GM21529 (cell line): Measurements from ENCODE around the gene OTOP1.
A peak's percentile ranks its signal among the peaks of the same experiment; 100 is the strongest.
"Not testable (repeated sequence)": the region's sequence is repeated elsewhere in the genome, so short reads cannot be mapped to it uniquely, and the experiment has no call there.

ENCODE experiments used
- ATAC-seq: cut with Tn5 transposase; IDR thresholded peaks from one replicate; pipeline ENCODE4 v1.9.1; 2021; ENCODE audit not compliant: unreplicated experiment

Gene OTOP1, protein sequence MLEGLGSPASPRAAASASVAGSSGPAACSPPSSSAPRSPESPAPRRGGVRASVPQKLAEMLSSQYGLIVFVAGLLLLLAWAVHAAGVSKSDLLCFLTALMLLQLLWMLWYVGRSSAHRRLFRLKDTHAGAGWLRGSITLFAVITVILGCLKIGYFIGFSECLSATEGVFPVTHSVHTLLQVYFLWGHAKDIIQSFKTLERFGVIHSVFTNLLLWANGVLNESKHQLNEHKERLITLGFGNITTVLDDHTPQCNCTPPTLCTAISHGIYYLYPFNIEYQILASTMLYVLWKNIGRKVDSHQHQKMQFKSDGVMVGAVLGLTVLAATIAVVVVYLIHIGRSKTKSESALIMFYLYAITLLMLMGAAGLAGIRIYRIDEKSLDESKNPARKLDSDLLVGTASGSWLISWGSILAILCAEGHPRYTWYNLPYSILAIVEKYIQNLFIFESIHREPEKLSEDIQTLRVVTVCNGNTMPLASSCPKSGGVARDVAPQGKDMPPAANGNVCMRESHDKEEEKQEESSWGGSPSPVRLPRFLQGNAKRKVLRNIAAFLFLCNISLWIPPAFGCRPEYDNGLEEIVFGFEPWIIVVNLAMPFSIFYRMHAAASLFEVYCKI

DNA sequence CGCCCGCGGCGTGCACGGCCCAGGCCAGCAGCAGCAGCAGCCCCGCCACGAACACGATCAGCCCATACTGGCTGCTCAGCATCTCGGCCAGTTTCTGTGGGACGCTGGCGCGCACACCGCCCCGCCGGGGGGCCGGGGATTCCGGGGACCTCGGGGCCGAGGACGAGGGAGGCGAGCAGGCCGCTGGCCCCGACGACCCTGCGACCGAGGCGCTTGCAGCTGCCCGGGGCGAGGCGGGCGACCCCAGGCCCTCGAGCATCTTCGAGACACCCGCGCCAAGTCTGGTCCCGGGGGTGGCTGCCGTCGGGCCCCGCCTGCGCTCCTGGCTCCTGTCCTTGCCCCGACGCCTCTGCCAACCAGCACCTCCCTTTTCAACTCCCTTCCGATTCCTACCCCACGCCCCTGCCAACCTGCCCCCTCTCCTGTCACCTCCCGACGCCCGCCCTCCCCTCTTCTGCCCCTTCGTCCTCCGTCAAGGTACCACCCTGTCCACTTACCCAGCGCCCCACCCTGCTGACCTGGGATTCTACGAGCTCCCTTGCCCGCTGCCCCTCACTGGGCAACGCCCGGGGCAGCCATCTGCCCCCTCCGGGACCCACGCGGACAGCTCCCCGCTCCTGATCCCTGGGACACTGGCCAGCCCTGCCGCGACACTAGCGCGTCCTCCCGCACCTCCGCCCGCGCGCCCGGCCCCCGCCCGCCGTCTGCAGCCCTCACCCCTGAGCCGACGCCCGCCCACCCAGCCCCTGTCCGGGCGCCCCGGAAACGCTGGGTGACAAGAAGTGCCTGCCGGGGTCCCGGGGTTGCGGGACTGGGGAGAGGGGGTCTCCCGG is at the start of gene OTOP1:
TSS of gene OTOP1 (minus strand) at position 324 of the 833 bp plus-strand sequence. CDS start at position 259, 65 bp downstream.
- no peak for ATAC-seq

DNA sequence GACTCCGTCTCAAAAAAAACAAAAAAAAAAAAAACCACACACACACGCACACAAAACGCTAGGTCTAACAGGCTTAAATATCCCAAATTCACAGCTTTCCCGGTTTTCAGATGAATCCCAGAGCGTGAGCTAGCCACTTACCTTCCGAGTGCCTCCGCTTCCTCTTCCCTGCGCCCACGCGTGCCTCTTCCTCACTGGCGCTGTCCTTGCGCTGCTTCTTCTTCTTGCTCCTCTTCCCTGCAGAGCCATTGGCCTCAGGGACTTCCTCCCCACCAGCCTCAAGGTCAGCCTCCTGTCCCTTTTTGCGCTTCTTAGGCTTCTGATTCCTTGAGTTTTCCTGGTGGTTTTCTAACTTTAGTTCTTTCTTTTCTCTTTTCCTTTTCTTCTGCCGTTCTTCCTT is 47.5 kb upstream of the OTOP1 start:
- no peak for ATAC-seq

DNA sequence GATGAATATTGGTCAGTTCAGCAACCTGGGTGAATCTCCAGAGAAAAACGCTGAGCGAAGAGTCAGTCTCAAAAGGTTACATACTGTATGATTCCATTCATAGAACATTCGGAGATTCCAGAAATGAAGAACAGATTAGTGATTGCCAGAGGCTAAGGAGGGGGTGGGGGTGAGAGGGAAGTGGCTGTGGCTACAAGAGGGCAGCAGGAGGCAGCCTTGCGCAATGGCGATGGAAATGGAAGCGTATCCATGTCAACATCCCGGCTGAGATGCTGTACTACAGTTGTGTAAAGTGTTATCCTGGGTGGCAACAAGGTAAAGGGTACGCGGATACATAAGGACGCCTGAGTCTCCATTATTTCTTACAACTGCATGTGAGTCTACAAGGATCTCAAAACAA is 45.2 kb upstream of the OTOP1 start:
- no peak for ATAC-seq

DNA sequence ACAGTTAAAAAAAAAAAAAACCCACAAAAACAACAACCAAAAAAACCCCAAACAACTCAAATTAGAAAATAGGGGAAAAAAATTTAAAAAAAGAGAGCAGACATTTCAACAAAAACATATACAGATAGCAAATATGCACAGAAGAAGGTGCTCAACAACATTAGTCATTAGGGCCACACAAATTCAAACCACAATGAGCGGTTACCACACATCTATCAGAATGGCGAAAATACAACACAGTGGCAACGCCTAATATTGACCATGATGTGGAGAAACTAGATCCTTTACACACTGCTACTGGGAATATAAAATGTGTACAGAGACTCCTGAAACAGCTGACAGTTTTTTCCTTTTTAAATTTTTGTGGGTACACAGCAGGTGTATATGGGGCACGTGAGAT is 43.8 kb upstream of the OTOP1 start:
- no peak for ATAC-seq

DNA sequence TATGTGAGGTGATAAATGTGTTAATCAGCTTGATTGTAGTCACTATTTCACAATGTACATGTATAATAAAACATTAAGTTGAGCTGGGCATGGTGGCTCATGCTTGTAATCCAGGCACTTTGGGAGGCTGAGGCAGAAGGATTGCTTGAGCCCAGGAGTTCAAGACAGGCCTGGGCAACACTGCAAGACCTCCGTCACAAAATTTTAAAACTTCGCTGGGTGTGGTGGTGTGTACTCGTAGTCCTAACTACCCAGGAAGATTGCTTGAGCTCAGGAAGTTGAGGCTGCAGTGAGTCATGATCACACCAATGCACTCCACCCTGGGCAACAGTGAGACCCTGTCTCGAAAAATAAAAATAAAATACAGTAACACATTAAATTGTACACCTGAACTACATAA is 43.1 kb upstream of the OTOP1 start:
- ATAC-seq = no peak

DNA sequence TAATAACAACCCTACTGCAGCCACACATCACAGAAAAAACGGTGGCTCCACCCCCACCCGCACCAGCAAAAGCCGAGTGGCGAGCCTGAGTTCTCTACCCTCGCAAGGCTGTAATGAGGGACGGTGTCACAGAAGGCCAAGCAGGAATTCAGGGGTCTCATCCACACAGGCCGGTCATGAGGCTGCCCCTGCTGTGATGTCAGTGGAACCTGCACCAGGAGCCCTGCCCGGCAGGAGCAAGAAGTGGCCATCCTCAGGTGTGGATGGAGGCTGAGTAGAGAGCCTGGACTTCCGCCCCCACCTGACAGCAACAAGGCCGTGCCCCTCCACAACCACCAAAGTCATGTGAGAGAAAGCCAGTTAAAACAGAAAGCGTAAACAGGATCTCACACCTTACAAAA is 42.6 kb upstream of the OTOP1 start:
- ATAC-seq = no peak

DNA sequence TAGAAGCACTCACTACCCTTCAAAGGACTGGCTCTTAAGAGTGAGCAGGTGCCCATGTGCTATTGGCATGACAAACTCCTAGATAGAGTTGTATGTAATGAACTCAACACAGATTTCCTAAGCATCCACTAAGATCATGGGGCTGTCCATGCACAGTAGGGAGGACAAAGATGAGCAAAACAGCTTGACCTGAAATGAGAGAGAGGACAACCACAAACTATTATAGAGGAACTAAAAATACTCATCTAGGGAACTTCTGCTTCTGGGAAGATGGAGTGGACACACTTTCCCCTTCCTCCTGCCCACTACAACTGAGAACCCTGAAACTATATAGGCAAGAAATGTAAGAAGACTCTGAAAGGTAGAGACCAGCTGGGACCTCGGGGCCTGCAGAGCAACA is 42.0 kb upstream of the OTOP1 start:
- no peak for ATAC-seq

DNA sequence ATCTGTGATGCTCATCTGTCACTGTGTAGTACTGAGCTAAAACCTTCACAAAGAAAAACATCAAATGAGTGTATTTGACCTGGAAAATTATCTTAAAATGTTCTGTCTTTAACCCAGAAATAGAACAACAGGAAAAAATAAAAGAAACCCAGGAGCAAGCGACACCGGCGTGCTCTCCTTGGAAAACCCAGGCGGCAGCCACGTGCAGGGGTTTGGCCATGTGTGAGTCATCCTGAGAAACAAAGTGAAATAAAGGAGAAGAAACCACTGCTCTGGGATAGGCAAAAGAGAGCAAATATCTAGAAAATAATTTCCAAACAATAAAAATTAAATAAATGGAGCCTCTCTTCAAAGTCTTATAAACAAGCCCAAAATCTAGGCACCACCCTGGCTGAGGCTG is 41.3 kb upstream of the OTOP1 start:
- no peak for ATAC-seq

DNA sequence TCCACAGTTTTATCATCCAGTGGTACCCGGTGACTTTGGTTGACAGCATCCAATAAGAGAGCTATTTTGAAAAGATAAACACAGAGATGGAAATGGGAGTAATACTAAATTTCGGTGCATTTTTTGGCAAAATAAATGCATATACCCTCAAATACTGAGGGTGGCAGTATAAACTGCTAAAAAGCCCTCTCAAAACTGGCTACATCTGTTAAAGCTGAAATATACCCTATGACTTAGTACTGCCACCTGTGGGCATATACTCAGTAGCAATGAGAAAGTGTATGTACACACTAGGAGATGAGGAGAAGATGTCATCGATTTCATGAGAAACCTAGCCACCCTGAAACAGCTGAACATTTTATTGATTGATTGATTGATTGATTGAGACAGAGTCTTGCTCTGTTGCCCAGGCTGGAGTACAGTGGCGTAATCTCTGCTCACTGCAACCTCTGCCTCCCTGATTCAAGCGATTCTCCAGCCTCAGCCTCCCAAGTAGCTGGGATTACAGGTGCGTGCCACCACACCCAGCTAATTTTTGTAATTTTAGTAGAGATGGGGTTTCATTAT is 33.5 kb upstream of the OTOP1 start:
- peak; percentile 80 for ATAC-seq

DNA sequence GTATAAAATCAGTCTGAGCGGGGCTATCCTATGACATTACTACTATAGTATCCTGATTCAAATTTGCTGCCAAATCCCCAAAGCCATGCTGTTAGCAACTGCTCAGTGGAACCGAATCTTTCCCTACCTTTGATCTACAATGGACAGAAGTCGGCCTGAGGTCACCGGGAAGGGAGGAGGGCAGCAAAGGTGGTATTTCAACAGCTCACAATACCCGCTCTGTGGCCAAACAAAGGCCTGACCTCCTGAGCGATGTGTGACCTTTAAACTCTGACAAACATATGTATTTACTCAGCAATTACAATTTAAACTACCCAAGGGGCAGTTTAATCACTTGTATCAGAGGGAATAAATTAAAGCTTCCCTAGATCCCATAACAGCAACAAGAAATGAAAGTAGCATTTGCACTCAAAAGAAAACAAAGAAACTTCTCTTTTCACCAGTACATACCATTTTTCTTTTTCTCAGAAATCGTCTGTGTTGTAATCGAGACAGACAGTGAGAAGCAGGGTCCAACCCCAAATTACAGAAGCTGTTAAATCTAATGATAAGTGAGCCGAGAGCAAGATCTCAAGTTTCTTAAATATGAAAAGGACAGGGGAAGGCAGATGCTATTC is 32.9 kb upstream of the OTOP1 start:
- ATAC-seq = no peak

DNA sequence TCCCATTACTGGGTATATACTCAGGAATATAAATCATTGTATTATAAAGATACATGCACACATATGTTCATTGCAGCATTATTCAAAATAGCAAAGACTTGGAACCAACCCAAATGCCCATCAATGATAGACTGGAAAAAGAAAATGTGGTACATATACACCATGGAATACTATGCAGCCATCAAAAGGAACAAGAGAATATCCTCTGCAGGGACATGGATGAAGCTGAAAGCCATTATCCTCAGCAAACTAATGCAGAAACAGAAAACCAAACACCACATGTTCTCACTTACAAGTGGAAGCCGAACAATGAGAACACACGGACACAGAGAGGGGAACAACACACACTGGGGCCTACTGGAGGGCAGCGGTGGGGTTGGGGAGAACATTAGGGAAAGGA is 31.0 kb upstream of the OTOP1 start:
- ATAC-seq = not testable (repeated sequence)

DNA sequence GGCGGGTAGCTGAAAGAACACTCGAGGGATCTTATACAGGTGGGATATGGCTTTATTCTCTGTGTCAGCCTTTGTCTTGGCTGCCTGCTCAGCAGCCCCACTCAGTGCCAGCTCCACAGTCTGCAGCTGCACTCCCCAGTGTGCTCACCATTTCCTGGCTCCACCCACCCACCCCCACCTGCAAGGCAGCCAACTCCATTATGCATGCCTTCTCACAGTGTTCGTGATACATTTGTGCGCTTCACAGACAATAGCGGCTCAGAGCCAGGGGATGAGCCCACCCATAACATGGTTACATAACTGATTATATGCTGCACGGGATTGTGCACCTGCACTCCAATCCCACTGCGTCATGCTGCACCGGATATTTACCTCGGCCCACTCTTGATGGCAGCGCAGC is 30.1 kb upstream of the OTOP1 start:
- no peak for ATAC-seq

DNA sequence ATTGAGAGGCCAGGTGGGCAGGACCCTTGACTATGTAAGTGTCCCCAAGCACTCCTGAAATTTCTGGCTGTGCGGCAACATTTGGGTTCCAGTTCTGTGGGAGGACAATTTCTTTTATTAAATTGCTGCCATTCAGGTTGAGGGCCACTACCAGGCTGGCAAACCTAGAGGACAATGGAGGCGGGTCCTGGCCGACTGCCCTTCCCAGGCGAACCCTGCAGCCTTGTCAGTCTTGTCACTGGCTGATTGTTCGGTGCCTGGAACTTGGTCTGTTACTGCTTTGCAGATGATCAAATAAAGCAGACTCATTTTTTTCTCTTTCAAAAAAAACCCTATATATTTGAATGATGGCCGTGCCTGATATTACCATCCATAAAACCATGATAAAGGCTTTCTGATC is 27.9 kb upstream of the OTOP1 start:
- ATAC-seq = no peak

DNA sequence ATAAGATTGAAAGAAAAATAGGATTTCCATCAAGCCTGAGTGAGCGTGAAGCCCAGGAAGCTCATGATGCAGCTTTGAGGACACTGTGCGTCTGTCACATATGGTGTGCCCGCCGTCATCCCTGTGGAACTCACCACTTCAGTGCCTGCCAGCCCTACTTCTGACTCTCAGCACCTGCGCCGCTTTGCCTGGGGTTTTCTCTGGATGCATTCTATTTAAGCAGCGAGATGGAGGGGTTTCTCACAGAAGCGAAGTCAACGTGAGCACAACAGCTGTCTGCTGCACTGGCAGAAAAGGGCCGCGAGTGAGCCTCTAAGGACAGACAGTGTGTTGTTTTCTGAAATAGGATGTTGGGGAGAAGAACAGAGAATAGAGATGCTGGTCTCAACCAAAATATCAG is 27.5 kb upstream of the OTOP1 start:
- no peak for ATAC-seq

DNA sequence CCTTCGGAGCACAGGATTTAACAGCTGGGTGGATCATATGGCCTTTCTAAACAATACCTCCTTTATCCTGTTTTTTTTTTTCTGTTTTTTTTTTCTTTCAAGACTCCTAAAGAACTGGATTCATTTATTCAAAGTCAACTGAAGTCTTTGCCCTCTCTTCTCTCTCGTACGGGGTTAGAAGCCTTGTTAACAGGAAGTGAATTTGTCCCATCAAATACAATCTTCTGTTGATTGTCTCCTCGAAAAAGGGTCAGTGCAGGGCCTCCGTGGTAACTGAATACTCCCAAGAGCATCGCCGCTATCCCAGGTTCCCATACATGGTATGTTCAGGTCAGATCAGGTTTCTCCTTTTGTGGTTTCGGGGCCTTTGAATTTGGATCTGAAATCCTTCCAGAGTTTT is 23.1 kb upstream of the OTOP1 start:
- ATAC-seq = no peak

DNA sequence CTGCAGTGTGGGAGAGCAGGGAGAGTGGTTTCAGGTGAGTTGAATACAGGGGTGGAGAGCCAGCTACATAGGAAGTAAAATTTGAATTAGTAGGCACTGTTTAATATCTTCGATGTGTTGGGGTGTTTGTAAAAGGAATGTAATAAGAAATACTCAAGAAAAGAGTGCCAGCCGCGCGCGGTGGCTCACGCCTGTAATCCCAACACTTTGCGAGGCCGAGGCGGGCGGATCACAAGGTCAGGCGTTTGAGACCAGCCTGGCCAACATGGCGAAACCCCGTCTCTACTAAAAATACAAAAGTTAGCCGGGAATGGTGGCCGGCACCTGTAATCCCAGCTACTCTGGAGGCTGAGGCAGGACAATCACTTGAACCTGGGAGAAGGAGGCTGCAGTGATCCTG is 22.6 kb upstream of the OTOP1 start:
- not testable (repeated sequence) for ATAC-seq

DNA sequence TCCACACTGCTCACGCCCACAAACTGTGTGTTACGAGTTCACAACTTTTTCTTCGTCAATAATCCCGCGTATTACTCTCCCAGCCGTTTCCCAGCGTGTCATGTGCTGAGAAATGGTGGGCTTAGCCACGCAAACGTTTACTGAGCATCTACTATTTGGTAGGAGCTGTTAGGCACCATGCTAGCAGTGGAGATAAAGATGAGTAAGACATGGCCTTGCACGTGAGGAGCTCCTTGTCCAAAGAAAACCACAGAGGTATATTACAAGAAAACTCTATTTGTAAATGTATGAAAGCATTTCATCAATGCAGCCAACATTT is 22.1 kb upstream of the OTOP1 start:
- ATAC-seq = no peak

DNA sequence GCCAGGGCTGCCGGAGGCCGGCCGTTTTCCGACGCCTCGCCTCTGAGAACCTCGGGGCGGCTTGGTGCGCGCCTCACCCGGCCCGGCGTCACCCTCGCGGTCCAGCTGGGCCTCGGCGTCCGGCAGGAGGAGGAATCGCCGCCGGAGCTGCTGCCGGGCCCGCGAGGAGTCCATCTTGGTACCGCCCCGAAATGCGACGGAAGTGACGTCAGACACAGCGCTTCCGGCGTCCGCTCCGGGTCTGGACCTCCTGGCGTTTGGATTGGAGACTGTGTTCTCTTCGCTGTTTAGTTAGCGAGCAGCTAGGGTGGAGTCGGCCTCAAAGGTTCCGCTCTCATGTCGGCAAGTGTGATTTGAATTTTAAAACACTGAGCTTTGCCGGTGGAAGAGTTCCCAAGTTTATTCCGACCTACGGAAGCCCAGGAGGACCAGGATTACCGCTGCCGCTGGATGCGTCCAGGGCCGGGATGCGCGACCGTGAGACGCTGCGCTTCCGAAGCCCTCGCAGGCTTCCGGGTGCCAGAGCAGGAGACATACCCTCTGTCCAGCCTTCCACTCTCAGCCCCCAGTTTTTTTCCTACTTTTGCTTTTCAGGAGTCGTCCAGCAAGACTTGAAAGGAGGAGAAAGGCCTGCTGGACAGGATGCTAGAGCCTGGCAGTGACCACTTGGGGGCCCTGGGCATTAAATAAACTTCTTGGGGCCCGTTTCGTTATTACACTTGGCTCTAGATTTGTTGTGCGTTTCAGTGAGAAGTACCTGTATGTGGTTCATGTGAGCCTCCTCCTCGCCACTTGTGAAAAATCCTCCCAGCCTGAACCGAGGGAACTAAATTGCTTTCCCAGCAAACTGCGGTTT is 21.5 kb upstream of the OTOP1 start, which contains the start of gene TMEM128:
TSS of gene TMEM128 (minus strand) at position 195 of the 856 bp plus-strand sequence. CDS start at position 174, 21 bp downstream.
- ATAC-seq = peak; percentile 96

DNA sequence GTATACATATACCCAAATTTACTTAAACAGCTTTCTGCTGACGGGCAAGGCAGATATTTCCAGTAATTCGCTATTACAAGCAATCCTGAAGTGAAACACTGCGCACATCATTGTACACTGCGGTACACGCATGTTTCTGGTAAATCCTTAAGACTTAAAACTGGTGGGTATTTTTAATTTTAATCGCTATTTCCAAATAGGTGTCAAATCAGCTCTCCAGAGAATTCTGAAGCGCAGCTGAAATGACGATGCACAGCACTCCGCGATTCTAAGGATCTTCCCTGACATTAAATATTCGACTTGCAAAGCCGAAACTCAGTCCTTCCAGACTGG is 20.9 kb upstream of the OTOP1 start:
- ATAC-seq = peak; percentile 1

DNA sequence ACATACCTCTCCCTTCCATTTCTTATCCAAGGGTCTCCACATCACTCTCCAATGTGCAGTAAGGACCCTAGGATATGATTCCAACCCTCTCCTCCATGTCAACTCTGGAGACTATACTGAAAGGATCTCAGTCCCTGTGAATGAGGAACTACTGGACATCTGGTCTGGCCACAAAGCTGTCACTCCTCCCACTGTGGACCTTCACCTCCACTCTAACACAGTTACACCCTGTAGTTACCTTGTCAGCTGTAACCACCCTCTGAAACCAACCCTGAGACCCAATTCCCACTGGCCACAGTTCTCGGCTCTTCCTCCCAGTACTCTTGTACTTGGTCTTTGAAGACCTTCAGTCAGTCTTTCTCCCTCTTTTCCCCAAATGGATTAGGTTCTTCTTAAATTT is 18.4 kb upstream of the OTOP1 start:
- no peak for ATAC-seq
